Prostate gland (tissue), 2 donors: ENCODE results near the gene LMOD2. TPM values are rescaled to one million over a fixed set of nuclear protein-coding genes. Genes with fewer than 3 reads are reported as not detected.

Source experiments
- DNase-seq: peaks from one replicate; pipeline ENCODE4 v3.0.0-alpha.2; 2019; ENCODE audit warnings: low spot score
- H3K27ac ChIP-seq, 2 donors: fragments of 200-600 bp; sonication (generic); 2 replicates each; pipeline ENCODE4 v1.5.1; 2017 to 2019
- H3K27me3 ChIP-seq: fragments of 200-600 bp; sonication (generic); replicated peaks from 2 replicates; pipeline ENCODE4 v1.5.1; 2019; ENCODE audit not compliant: insufficient read depth
- H3K36me3 ChIP-seq, 2 donors: fragments of 200-600 bp; sonication (generic); 1 replicate in 1 of 2; 2 replicates in 1 of 2; pipeline versions ENCODE4 v1.5.1 to v1.8.1; 2017 to 2019
- H3K4me1 ChIP-seq: fragments of 200-600 bp; sonication (generic); replicated peaks from 2 replicates; pipeline ENCODE4 v1.5.1; 2019
- H3K4me3 ChIP-seq, 2 donors: fragments of 200-600 bp; sonication (generic); 2 replicates each; pipeline ENCODE4 v1.5.1; 2017 to 2019
- H3K9me3 ChIP-seq: fragments of 200-600 bp; sonication (generic); 2 replicates; pipeline ENCODE4 v1.5.1; 2017
- CTCF ChIP-seq, 4 experiments: fragments of 200-600 bp in 2 of 4; fragments of 450-650 bp in 2 of 4; sonication (generic) in 2 of 4; IDR thresholded peaks; 1 replicate in 3 of 4; 2 replicates in 1 of 4; pipeline ENCODE4 v1.5.1; 2016 to 2019; ENCODE audit warnings: antibody characterized with exemption in 4 of 4, mild to moderate bottlenecking in 2 of 4, moderate library complexity in 2 of 4
- POLR2A ChIP-seq: fragments of 450-650 bp; IDR thresholded peaks from one replicate; pipeline ENCODE4 v1.6.1; 2016; ENCODE audit warnings: antibody characterized with exemption, mild to moderate bottlenecking
- POLR2AphosphoS5 ChIP-seq: sonication (generic); formaldehyde crosslinking; IDR thresholded peaks from one replicate; pipeline ENCODE4 v1.6.1; 2017; ENCODE audit warnings: antibody characterized with exemption
- WGBS: methylation state at CpG from one replicate; pipeline ENCODE4 v1.1.5; 2018; 5-methylcytosine and 5-hydroxymethylcytosine counted together
- intact Hi-C: fragments of 100-400 bp; cut with DNase I; formaldehyde crosslinking; loops from one replicate; pipeline ENCODE4 v1.14.2; 2022
- total RNA-seq, 2 donors: library from RNA; depleted of rRNA; stranded (reverse); fragments of >200 nt; gene quantifications; one replicate each; pipeline ENCODE4 v1.1.0, GENCODE V29; 2016

Gene LMOD2
- total RNA-seq, 2 donors from 2014 or later, result 4.6 TPM; not detected in 1

- TF ChIP-seq POLR2AphosphoS5, result no peak
- TF ChIP-seq POLR2A, result no peak
- TF ChIP-seq CTCF (IDR thresholded peaks at IDR 0.05), result no peak
- H3K4me1 ChIP-seq, result no peaks in the 10 kb centered on the region
- no peak for DNase-seq
- H3K36me3 ChIP-seq, result no peaks in the 10 kb centered on the region
- H3K27me3 ChIP-seq, result no peaks in the 10 kb centered on the region
- no peak overlapping the region for H3K27ac ChIP-seq
- intact Hi-C loops, result no loop called here
- no peak overlapping the region for H3K4me3 ChIP-seq
- H3K9me3 ChIP-seq, result no peaks in the 10 kb centered on the region
Observed at GRCh38 chr7:123612024-123612423, 43.6 kb upstream of the LMOD2 start.

GRCh38 chr7:123615344-123615743 lies 40.3 kb upstream of the LMOD2 start:
- DNase-seq, result no peak
- Histone ChIP-seq H3K9me3 (no peaks in the 10 kb centered on the region), H3K36me3 (no peaks in the 10 kb centered on the region), H3K4me1 (no peaks in the 10 kb centered on the region), H3K4me3 (no peak overlapping the region), H3K27ac (no peak overlapping the region), H3K27me3 (no peaks in the 10 kb centered on the region)
- intact Hi-C loops, result no loop called here
- no peak for TF ChIP-seq POLR2A
- TF ChIP-seq POLR2AphosphoS5, result no peak
- TF ChIP-seq CTCF (IDR thresholded peaks at IDR 0.05), result no peak
- 41% methylated on average over 2 of the region's 2 CpGs for WGBS

- no peaks in the 10 kb centered on the region for H3K4me1 ChIP-seq
- H3K4me3 ChIP-seq, result no peak overlapping the region
- intact Hi-C loops, result no loop called here
- DNase-seq, result no peak
- H3K27me3 ChIP-seq, result no peaks in the 10 kb centered on the region
- H3K36me3 ChIP-seq, result no peaks in the 10 kb centered on the region
- TF ChIP-seq POLR2AphosphoS5 (no peak), POLR2A (no peak), CTCF (IDR thresholded peaks at IDR 0.05) (no peak)
- H3K9me3 ChIP-seq, result no peaks in the 10 kb centered on the region
- no peak overlapping the region for H3K27ac ChIP-seq
Observed at GRCh38 chr7:123616223-123616622, 39.4 kb upstream of the LMOD2 start.

- Histone ChIP-seq H3K4me1 (no peaks in the 10 kb centered on the region), H3K27ac (no peak overlapping the region), H3K36me3 (no peaks in the 10 kb centered on the region), H3K27me3 (no peaks in the 10 kb centered on the region), H3K4me3 (no peak overlapping the region), H3K9me3 (no peaks in the 10 kb centered on the region)
- 81% methylated on average over 4 of the region's 4 CpGs for WGBS
- DNase-seq, result no peak
- intact Hi-C loops, result no loop called here
- no peak for TF ChIP-seq POLR2AphosphoS5
- no peak for TF ChIP-seq CTCF (IDR thresholded peaks at IDR 0.05)
- no peak for TF ChIP-seq POLR2A
Observed at GRCh38 chr7:123621707-123622106, 34.0 kb upstream of the LMOD2 start.

- H3K27ac ChIP-seq, result no peak overlapping the region
- no peaks in the 10 kb centered on the region for H3K27me3 ChIP-seq
- TF ChIP-seq POLR2AphosphoS5 (no peak), POLR2A (no peak), CTCF (IDR thresholded peaks at IDR 0.05) (no peak)
- intact Hi-C loops, result no loop called here
- no peaks in the 10 kb centered on the region for H3K36me3 ChIP-seq
- H3K4me1 ChIP-seq, result no peaks in the 10 kb centered on the region
- 67% methylated on average over 6 of the region's 6 CpGs for WGBS
- H3K4me3 ChIP-seq, result no peak overlapping the region
- no peaks in the 10 kb centered on the region for H3K9me3 ChIP-seq
- DNase-seq, result no peak
Observed at GRCh38 chr7:123622660-123623386, 32.8 kb upstream of the LMOD2 start.
